Measurements from ENCODE around the gene PPP2R2B.

Gene PPP2R2B

DNA sequence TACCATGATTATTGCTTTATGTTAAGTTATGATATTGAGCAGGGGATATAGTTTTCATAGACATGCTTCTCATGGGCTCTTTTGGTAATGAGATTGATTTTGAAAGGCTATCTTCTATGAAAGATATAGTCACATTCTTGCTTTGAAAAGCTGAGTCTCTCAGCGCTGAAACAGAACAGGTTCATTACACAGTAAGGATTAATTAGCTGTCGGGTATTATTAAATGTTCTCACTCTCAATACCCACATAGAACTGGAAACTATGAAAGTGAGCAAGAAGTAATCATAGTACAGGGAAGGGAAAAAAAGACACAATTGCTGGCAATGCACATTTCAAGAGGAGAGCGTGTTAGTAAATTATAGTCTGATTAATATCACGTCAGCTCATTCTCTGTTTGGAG, 190.9 kb downstream of the PPP2R2B start:
- no peak for TF ChIP-seq TEAD4 (IDR thresholded peaks at IDR 0.05)
- no peak for TF ChIP-seq ZBTB7A (IDR thresholded peaks at IDR 0.05; ENCODE audit: low read depth)
- no peak for TF ChIP-seq NFIC (IDR thresholded peaks at IDR 0.05)

- TF ChIP-seq USF1 (IDR thresholded peaks at IDR 0.05) (no peak), TAF1 (IDR thresholded peaks at IDR 0.05; ENCODE audit: low read depth) (no peak), MAX (IDR thresholded peaks at IDR 0.05) (no peak), ZBTB7A (IDR thresholded peaks at IDR 0.05; ENCODE audit: low read depth) (no peak), EP300 (IDR thresholded peaks at IDR 0.05; ENCODE audit: borderline replicate concordance) (no peak), RAD21 (IDR thresholded peaks at IDR 0.05; ENCODE audit: low read depth) (no peak), NFIC (IDR thresholded peaks at IDR 0.05) (no peak)
Observed at GRCh38 chr5:146683861-146684260, 194.7 kb downstream of the PPP2R2B start.

DNA sequence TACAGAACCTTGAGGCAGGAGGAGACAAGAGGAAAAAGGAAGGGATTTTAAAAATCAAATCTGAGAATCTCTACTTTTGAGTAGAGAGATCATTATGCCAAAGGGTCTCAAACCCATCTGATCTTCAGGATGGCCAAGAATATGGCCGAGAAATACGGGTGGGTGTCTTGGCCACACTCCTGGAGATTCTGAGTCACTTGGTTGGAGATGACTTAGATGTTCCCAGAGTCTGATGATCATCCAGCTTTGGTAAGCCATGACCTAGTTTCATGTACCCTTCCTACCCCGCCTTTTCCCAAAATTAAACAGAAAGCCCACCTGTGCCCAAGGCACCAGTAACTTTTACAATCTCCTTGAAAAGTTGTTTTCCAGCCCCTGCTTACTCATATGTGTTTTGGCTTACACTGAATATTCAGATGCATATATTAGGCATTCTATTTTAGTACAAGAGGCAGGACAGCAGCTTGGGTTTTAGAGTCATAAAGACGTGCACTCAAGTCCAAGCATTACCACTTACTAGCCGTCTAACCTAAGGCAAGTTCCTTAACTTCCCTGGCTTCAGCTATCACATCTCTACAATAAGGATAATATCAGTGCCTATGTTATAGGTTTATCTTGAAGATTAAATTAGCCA, 195.5 kb downstream of the PPP2R2B start:
- no peak for TF ChIP-seq ZBTB7A (IDR thresholded peaks at IDR 0.05; ENCODE audit: low read depth)
- no peak for TF ChIP-seq USF1 (IDR thresholded peaks at IDR 0.05)
- TF ChIP-seq MAX (IDR thresholded peaks at IDR 0.05) = no peak
- no peak for TF ChIP-seq CEBPB (IDR thresholded peaks at IDR 0.05)
- no peak for TF ChIP-seq TEAD4 (IDR thresholded peaks at IDR 0.05)
- TF ChIP-seq TAF1 (IDR thresholded peaks at IDR 0.05; ENCODE audit: low read depth) = no peak
- no peak for TF ChIP-seq YY1 (IDR thresholded peaks at IDR 0.05; ENCODE audit: low read depth)
- no peak for TF ChIP-seq CREB1 (IDR thresholded peaks at IDR 0.05; ENCODE audit: low read depth)
- no peak for TF ChIP-seq EP300 (IDR thresholded peaks at IDR 0.05; ENCODE audit: borderline replicate concordance)
- TF ChIP-seq TCF12 (IDR thresholded peaks at IDR 0.05; ENCODE audit: low read depth) = no peak
- no peak for TF ChIP-seq NFIC (IDR thresholded peaks at IDR 0.05)

- TF ChIP-seq MAX (IDR thresholded peaks at IDR 0.05) = no peak
- no peak for TF ChIP-seq TCF12 (IDR thresholded peaks at IDR 0.05; ENCODE audit: low read depth)
Observed at GRCh38 chr5:146681585-146682105, 196.9 kb downstream of the PPP2R2B start.

GRCh38 chr5:146680846-146681584, 197.5 kb downstream of the PPP2R2B start:
- TF ChIP-seq TAF1 (IDR thresholded peaks at IDR 0.05; ENCODE audit: low read depth) = no peak

DNA sequence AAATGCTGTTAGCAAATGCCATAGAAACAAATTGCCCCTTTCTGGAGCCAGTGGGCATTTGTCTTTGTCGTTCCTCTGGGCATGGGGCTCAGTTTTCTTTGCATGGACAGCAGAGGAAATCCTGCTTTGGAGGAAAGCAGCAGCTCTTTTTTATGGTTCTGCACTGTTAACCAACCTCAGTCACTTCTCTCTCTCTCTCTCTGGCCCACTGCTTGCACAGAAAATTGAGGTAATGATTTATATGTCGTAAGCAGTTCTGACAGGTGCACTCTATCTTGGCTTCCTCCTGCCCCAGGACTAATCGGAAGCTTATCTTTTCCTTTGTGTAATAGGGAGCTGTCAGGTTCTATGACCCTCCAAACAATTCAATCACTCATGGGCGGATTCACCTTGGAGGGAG, 202.9 kb downstream of the PPP2R2B start:
- TF ChIP-seq TAF1 (IDR thresholded peaks at IDR 0.05; ENCODE audit: low read depth) (no peak), TEAD4 (IDR thresholded peaks at IDR 0.05) (no peak), CEBPB (IDR thresholded peaks at IDR 0.05) (no peak), YY1 (IDR thresholded peaks at IDR 0.05; ENCODE audit: low read depth) (no peak), ZBTB7A (IDR thresholded peaks at IDR 0.05; ENCODE audit: low read depth) (no peak), EGR1 (IDR thresholded peaks at IDR 0.05) (no peak), REST (IDR thresholded peaks at IDR 0.05; ENCODE audit: low read depth) (no peak), MAX (IDR thresholded peaks at IDR 0.05) (no peak), FOXM1 (IDR thresholded peaks at IDR 0.05; ENCODE audit: borderline replicate concordance, low read depth) (no peak), CREB1 (IDR thresholded peaks at IDR 0.05; ENCODE audit: low read depth) (no peak), EP300 (IDR thresholded peaks at IDR 0.05; ENCODE audit: borderline replicate concordance) (no peak), USF1 (IDR thresholded peaks at IDR 0.05) (no peak), NFIC (IDR thresholded peaks at IDR 0.05) (no peak)

GRCh38 chr5:146672866-146673265, 205.7 kb downstream of the PPP2R2B start:
- TF ChIP-seq EP300 (IDR thresholded peaks at IDR 0.05; ENCODE audit: borderline replicate concordance) = no peak
- TF ChIP-seq TAF1 (IDR thresholded peaks at IDR 0.05; ENCODE audit: low read depth) = no peak
- no peak for TF ChIP-seq USF1 (IDR thresholded peaks at IDR 0.05)
- TF ChIP-seq ZBTB7A (IDR thresholded peaks at IDR 0.05; ENCODE audit: low read depth) = no peak
- TF ChIP-seq CEBPB (IDR thresholded peaks at IDR 0.05) = no peak
